ENCODE results near the gene PRKD3. TPM values are rescaled to one million over a fixed set of nuclear protein-coding genes. Genes with fewer than 3 reads are reported as not detected.

The PRKD3 gene
- polyA plus RNA-seq, 1 donor from 2014 or later = 5.9 TPM

GRCh38 chr2:37283207-37283606 lies 41.4 kb downstream of the PRKD3 start:
- H4K20me1 ChIP-seq (ENCODE audit: insufficient read depth) = no peaks in the 10 kb centered on the region
- no peak overlapping the region for H3K27ac ChIP-seq (ENCODE audit: low read length)
- no peaks in the 10 kb centered on the region for H3K36me3 ChIP-seq (ENCODE audit: insufficient read depth, low read length)
- H3K27me3 ChIP-seq (ENCODE audit: insufficient read depth, low read depth, low read length) = no peaks in the 10 kb centered on the region
- no peak for TF ChIP-seq TAF1 (IDR thresholded peaks at IDR 0.05; ENCODE audit: low read depth)
- TF ChIP-seq EZH2 (IDR thresholded peaks at IDR 0.05; ENCODE audit: borderline replicate concordance, insufficient read depth, low read length, poor library complexity, severe bottlenecking) = no peak
- no peaks in the 10 kb centered on the region for H3K79me2 ChIP-seq (replicated peaks; ENCODE audit: insufficient read depth, low read length)
- no peaks in the 10 kb centered on the region for H3K9me2 ChIP-seq (ENCODE audit: insufficient read depth, low read length)
- H2AFZ ChIP-seq (ENCODE audit: low read depth, low read length) = no peak overlapping the region
- no peak overlapping the region for H3K9ac ChIP-seq (ENCODE audit: low read length)
- no peak overlapping the region for H3K4me2 ChIP-seq (ENCODE audit: low read length)
- no peak overlapping the region for H3K4me3 ChIP-seq (ENCODE audit: low read length)
- no peaks in the 10 kb centered on the region for H3F3A ChIP-seq (ENCODE audit: insufficient read depth, low read length, poor library complexity, severe bottlenecking)
- H3K9me3 ChIP-seq (ENCODE audit: low read length) = no peaks in the 10 kb centered on the region

DNA sequence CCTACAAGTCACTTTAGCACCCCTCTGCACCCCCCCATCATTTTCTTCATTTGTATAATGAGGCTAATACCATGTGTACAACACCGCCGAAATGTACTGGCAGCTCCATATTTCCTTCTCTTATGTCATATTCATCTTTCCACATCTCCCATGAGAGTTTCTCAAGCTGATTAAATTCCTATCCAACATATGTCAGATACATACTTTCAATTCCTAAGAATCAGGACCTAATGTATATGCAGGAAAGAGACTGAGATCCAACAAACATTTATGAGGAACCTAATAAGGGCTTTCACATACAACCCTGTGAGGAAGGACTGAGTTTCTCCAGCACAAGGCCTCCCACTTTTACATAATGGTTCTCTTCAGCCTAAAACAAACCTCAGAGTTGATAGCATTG lies 41.9 kb downstream of the PRKD3 start:
- TF ChIP-seq, protein P1, sequence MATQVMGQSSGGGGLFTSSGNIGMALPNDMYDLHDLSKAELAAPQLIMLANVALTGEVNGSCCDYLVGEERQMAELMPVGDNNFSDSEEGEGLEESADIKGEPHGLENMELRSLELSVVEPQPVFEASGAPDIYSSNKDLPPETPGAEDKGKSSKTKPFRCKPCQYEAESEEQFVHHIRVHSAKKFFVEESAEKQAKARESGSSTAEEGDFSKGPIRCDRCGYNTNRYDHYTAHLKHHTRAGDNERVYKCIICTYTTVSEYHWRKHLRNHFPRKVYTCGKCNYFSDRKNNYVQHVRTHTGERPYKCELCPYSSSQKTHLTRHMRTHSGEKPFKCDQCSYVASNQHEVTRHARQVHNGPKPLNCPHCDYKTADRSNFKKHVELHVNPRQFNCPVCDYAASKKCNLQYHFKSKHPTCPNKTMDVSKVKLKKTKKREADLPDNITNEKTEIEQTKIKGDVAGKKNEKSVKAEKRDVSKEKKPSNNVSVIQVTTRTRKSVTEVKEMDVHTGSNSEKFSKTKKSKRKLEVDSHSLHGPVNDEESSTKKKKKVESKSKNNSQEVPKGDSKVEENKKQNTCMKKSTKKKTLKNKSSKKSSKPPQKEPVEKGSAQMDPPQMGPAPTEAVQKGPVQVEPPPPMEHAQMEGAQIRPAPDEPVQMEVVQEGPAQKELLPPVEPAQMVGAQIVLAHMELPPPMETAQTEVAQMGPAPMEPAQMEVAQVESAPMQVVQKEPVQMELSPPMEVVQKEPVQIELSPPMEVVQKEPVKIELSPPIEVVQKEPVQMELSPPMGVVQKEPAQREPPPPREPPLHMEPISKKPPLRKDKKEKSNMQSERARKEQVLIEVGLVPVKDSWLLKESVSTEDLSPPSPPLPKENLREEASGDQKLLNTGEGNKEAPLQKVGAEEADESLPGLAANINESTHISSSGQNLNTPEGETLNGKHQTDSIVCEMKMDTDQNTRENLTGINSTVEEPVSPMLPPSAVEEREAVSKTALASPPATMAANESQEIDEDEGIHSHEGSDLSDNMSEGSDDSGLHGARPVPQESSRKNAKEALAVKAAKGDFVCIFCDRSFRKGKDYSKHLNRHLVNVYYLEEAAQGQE (IDR thresholded peaks at IDR 0.05; ENCODE audit: borderline replicate concordance) = no peak
- TF ChIP-seq TAF1 (IDR thresholded peaks at IDR 0.05; ENCODE audit: low read depth) = no peak
- no peak for TF ChIP-seq MXI1 (conservative IDR thresholded peaks at IDR 0.05; ENCODE audit: poor library complexity, severe bottlenecking)
- TF ChIP-seq POLR2AphosphoS5 (IDR thresholded peaks at IDR 0.05) = no peak
- TF ChIP-seq EZH2 (IDR thresholded peaks at IDR 0.05; ENCODE audit: borderline replicate concordance, insufficient read depth, low read length, poor library complexity, severe bottlenecking) = no peak
- TF ChIP-seq, protein P2, sequence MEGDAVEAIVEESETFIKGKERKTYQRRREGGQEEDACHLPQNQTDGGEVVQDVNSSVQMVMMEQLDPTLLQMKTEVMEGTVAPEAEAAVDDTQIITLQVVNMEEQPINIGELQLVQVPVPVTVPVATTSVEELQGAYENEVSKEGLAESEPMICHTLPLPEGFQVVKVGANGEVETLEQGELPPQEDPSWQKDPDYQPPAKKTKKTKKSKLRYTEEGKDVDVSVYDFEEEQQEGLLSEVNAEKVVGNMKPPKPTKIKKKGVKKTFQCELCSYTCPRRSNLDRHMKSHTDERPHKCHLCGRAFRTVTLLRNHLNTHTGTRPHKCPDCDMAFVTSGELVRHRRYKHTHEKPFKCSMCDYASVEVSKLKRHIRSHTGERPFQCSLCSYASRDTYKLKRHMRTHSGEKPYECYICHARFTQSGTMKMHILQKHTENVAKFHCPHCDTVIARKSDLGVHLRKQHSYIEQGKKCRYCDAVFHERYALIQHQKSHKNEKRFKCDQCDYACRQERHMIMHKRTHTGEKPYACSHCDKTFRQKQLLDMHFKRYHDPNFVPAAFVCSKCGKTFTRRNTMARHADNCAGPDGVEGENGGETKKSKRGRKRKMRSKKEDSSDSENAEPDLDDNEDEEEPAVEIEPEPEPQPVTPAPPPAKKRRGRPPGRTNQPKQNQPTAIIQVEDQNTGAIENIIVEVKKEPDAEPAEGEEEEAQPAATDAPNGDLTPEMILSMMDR (IDR thresholded peaks at IDR 0.05; ENCODE audit: poor library complexity, severe bottlenecking) = no peak
- TF ChIP-seq RAD21 (conservative IDR thresholded peaks at IDR 0.05) = no peak
- TF ChIP-seq EP300 (conservative IDR thresholded peaks at IDR 0.05; ENCODE audit: poor library complexity, severe bottlenecking) = no peak
- Histone ChIP-seq H3K27ac (ENCODE audit: low read length) (no peak overlapping the region), H3K4me3 (ENCODE audit: low read length) (no peak overlapping the region), H2AFZ (ENCODE audit: low read depth, low read length) (no peak overlapping the region), H3K79me2 (replicated peaks; ENCODE audit: insufficient read depth, low read length) (no peaks in the 10 kb centered on the region), H3K36me3 (ENCODE audit: insufficient read depth, low read length) (no peaks in the 10 kb centered on the region), H3K9ac (ENCODE audit: low read length) (no peak overlapping the region), H3K9me3 (ENCODE audit: low read length) (no peaks in the 10 kb centered on the region), H3K4me2 (ENCODE audit: low read length) (no peak overlapping the region), H3K27me3 (ENCODE audit: insufficient read depth, low read depth, low read length) (no peaks in the 10 kb centered on the region), H3F3A (ENCODE audit: insufficient read depth, low read length, poor library complexity, severe bottlenecking) (no peaks in the 10 kb centered on the region), H4K20me1 (ENCODE audit: insufficient read depth) (no peaks in the 10 kb centered on the region), H3K9me2 (ENCODE audit: insufficient read depth, low read length) (no peaks in the 10 kb centered on the region)

DNA sequence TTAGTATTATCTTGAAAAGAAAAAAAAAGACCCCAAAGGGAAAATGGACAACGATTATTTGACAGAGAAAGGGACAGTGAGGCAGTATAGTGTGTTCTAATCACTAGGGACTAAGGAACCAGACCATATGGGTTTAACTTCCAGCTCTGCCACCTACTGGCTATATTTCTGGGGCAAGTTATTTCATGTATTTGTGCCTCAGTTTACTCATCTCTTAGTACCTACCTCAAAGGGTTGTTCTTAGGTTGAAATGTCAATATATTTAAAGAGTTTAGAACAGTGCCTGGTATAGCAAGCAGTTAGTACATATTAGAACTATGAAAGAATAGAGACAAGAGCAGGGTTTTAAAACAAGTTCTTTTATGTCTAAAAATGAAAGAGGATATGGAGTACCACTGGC lies 42.7 kb downstream of the PRKD3 start:
- Histone ChIP-seq H3K27ac (ENCODE audit: low read length) (no peak overlapping the region), H3K36me3 (ENCODE audit: insufficient read depth, low read length) (no peaks in the 10 kb centered on the region), H3K4me2 (ENCODE audit: low read length) (no peak overlapping the region), H4K20me1 (ENCODE audit: insufficient read depth) (no peaks in the 10 kb centered on the region), H3K79me2 (replicated peaks; ENCODE audit: insufficient read depth, low read length) (no peaks in the 10 kb centered on the region), H3K27me3 (ENCODE audit: insufficient read depth, low read depth, low read length) (no peaks in the 10 kb centered on the region), H2AFZ (ENCODE audit: low read depth, low read length) (no peak overlapping the region), H3K4me3 (ENCODE audit: low read length) (no peak overlapping the region), H3K9me2 (ENCODE audit: insufficient read depth, low read length) (no peaks in the 10 kb centered on the region), H3K9me3 (ENCODE audit: low read length) (no peaks in the 10 kb centered on the region), H3K9ac (ENCODE audit: low read length) (no peak overlapping the region), H3F3A (ENCODE audit: insufficient read depth, low read length, poor library complexity, severe bottlenecking) (no peaks in the 10 kb centered on the region)
- TF ChIP-seq, protein P1 (IDR thresholded peaks at IDR 0.05; ENCODE audit: borderline replicate concordance) = no peak
- no peak for TF ChIP-seq EP300 (conservative IDR thresholded peaks at IDR 0.05; ENCODE audit: poor library complexity, severe bottlenecking)
- TF ChIP-seq TAF1 (IDR thresholded peaks at IDR 0.05; ENCODE audit: low read depth) = no peak
- TF ChIP-seq SMC3 (conservative IDR thresholded peaks at IDR 0.05; ENCODE audit: poor library complexity) = no peak
- TF ChIP-seq MXI1 (conservative IDR thresholded peaks at IDR 0.05; ENCODE audit: poor library complexity, severe bottlenecking) = no peak
- no peak for TF ChIP-seq RAD21 (conservative IDR thresholded peaks at IDR 0.05)
- TF ChIP-seq EZH2 (IDR thresholded peaks at IDR 0.05; ENCODE audit: borderline replicate concordance, insufficient read depth, low read length, poor library complexity, severe bottlenecking) = no peak
- TF ChIP-seq POLR2AphosphoS5 (IDR thresholded peaks at IDR 0.05) = no peak
- TF ChIP-seq, protein P2 (IDR thresholded peaks at IDR 0.05; ENCODE audit: poor library complexity, severe bottlenecking) = no peak

Measured in neural cell (in vitro differentiated cells).